Ishikawa (cell line): ENCODE data around the gene DMRTC2.

ENCODE experiments used
- CEBPB ChIP-seq: IDR thresholded peaks from 2 replicates; pipeline ENCODE4 v1.6.1; 2012
- CREB1 ChIP-seq: IDR thresholded peaks from 2 replicates; pipeline ENCODE4 v1.6.1; 2012; ENCODE audit warnings: low read depth
- EGR1 ChIP-seq: IDR thresholded peaks from 2 replicates; pipeline ENCODE4 v1.6.1; 2012
- EP300 ChIP-seq: IDR thresholded peaks from 2 replicates; pipeline ENCODE4 v1.6.1; 2012; ENCODE audit warnings: borderline replicate concordance
- FOXM1 ChIP-seq: IDR thresholded peaks from 2 replicates; pipeline ENCODE4 v1.6.1; 2012; ENCODE audit warnings: low read depth, borderline replicate concordance
- MAX ChIP-seq: IDR thresholded peaks from 2 replicates; pipeline ENCODE4 v1.6.1; 2012
- NFIC ChIP-seq: IDR thresholded peaks from 2 replicates; pipeline ENCODE4 v1.6.1; 2012
- RAD21 ChIP-seq: IDR thresholded peaks from 2 replicates; pipeline ENCODE4 v1.6.1; 2012; ENCODE audit warnings: low read depth
- REST ChIP-seq: IDR thresholded peaks from 2 replicates; pipeline ENCODE4 v1.6.1; 2012; ENCODE audit warnings: low read depth, mild to moderate bottlenecking
- TAF1 ChIP-seq: IDR thresholded peaks from 2 replicates; pipeline ENCODE4 v1.6.1; 2012; ENCODE audit warnings: low read depth, mild to moderate bottlenecking
- TCF12 ChIP-seq: IDR thresholded peaks from 2 replicates; pipeline ENCODE4 v1.6.1; 2012; ENCODE audit warnings: low read depth
- TEAD4 ChIP-seq: IDR thresholded peaks from 2 replicates; pipeline ENCODE4 v1.6.1; 2012
- USF1 ChIP-seq: IDR thresholded peaks from 2 replicates; pipeline ENCODE4 v1.6.1; 2012
- YY1 ChIP-seq: IDR thresholded peaks from 2 replicates; pipeline ENCODE4 v1.6.1; 2012; ENCODE audit warnings: low read depth
- ZBTB7A ChIP-seq: IDR thresholded peaks from 2 replicates; pipeline ENCODE4 v1.6.1; 2012; ENCODE audit warnings: low read depth

DMRTC2 gene

DNA sequence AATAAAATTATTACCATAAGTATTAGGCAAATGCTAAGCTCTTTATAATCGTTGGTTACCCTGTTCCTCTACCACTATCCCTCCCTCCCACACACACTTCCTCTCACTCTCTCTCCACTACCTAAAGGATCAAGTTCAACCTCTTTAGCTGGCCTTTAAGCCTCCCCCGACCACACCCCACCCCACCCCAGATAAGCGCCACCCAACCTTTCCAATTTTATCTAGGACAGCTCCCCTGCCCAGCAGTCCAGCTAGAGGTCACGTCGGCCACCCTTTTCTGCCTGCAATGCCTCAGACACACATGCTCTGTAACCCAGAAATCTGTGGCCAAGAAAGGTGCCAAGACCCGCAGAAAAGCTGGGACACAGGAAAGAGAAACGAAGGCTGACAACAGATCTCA, 1.5 kb upstream of the DMRTC2 start:
- TF ChIP-seq NFIC (no peak), EP300 (no peak), TCF12 (no peak), ZBTB7A (no peak), FOXM1 (no peak), CREB1 (no peak), MAX (no peak), REST (no peak), TEAD4 (no peak), EGR1 (no peak), USF1 (no peak), YY1 (no peak)

GRCh38 chr19:41844601-41845000, 241 bp upstream of the DMRTC2 start, which contains the start of gene LYPD4:
LYPD4 (minus strand) TSS chr19:41844683; CDS start chr19:41839285, 5,398 bp downstream.
- no peak for TF ChIP-seq ZBTB7A
- peak; percentile 50; the same call in 1 of the 2 replicates for TF ChIP-seq MAX
- TF ChIP-seq EP300: no peak
- no peak for TF ChIP-seq CEBPB

DNA sequence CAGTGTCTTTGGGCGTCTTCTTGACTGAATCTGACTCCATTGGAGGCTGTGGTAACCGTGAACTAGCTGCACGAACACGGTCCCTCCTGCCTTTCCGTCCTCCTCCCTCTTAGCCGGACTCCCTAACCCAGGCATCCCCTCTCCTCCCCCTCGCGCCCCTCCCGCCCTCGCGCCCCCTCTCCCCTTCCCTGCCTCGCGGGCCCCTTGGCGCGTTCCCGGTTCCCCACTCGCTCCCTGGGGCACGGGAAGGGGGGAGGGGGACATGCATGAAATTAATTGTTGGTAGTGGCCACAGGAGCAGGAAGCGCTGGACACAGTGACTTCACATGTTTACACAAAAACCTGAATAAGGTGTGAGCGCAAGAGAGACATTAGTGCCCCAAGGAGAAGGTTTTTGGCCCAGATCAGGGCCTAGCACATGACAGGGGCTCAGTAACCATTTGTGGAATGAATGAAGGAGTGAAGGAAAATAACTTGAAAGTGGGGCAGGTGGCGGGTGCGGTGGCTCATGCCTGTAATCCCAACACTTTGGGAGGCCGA, 279 bp downstream of the DMRTC2 start:
- no peak for TF ChIP-seq CEBPB
- TF ChIP-seq TCF12: no peak
- TF ChIP-seq MAX: no peak
- no peak for TF ChIP-seq REST
- no peak for TF ChIP-seq EP300
- no peak for TF ChIP-seq ZBTB7A
- no peak for TF ChIP-seq NFIC
- TF ChIP-seq FOXM1: no peak
- no peak for TF ChIP-seq USF1

DNA sequence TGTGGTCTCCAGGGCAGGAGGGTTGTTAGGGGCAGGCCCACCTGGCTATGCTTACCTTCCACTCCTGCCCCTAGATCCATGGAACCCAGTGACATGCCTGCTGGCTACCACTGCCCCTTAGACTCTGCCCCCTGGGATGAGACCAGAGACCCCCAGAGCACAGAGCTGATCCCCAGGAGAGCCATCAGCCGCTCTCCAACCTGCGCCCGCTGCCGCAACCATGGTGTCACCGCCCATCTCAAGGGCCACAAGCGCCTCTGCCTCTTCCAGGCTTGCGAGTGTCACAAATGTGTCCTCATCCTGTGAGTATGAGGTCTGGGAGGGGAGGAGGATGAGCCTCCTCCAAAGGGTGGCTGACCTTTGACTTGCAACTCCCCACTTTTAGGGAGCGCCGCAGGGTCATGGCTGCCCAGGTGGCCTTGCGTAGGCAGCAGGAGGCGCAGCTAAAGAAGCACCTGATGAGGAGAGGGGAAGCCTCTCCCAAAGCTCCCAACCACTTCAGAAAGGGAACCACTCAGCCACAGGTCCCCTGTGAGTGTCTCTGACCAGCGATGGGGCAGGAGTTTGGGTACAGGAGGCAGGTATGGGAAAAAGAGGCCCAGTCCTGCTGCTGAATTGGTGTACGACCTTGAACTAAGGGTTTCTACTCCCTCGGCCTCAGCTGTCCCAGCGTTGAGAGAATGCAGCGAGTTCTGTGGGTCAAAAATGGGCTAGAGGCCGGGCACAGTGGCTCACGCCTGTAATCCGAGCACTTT, 2.7 kb downstream of the DMRTC2 start:
- TF ChIP-seq NFIC (no peak), CREB1 (no peak), TEAD4 (no peak), EP300 (no peak), TAF1 (no peak), YY1 (no peak), MAX (no peak), USF1 (no peak)

- TF ChIP-seq EP300: no peak
- TF ChIP-seq USF1: no peak
- no peak for TF ChIP-seq TCF12
- TF ChIP-seq ZBTB7A: no peak
- TF ChIP-seq EGR1: no peak
- no peak for TF ChIP-seq YY1
- TF ChIP-seq CEBPB: no peak
- no peak for TF ChIP-seq NFIC
- no peak for TF ChIP-seq TAF1
- TF ChIP-seq FOXM1: no peak
- TF ChIP-seq CREB1: no peak
- TF ChIP-seq REST: no peak
- TF ChIP-seq TEAD4: no peak
- TF ChIP-seq RAD21: no peak
- TF ChIP-seq MAX: no peak
Observed at GRCh38 chr19:41848666-41849065, 3.8 kb downstream of the DMRTC2 start.
